HEK293 (cell line): ENCODE data around the gene RSPRY1.

Experiments
- CTCF ChIA-PET: fragments of 350-600 bp; formaldehyde crosslinking; extraction: SDS; loops from one replicate; lab custom pipeline; 2021; ENCODE audit warnings: antibody characterized with exemption; lab: Yijun Ruan, JAX
- POLR2A ChIA-PET: fragments of 300-600 bp; formaldehyde crosslinking; extraction: SDS; loops from one replicate; lab custom pipeline; 2020; ENCODE audit warnings: antibody characterized with exemption, inconsistent platforms; lab: Yijun Ruan, JAX
- H3K27ac ChIP-seq: fragments of 200-500 bp; sonication (Bioruptor generic); 2 replicates; pipeline ENCODE4 v1.5.1; 2014; ENCODE audit warnings: low read depth, low read length, control low read depth, inconsistent platforms; ENCODE audit errors: extremely low read depth
- H3K36me3 ChIP-seq, 2 experiments: fragments of 200-500 bp in 1 of 2; sonication (Bioruptor generic) in 1 of 2; 1 replicate in 1 of 2; 2 replicates in 1 of 2; pipeline ENCODE4 v1.5.1; 2014 to 2017; ENCODE audit warnings: inconsistent platforms in 2 of 2, low read length in 2 of 2; ENCODE audit not compliant: control insufficient read depth in 2 of 2, insufficient read depth in 1 of 2
- H3K4me1 ChIP-seq: fragments of 200-500 bp; sonication (Bioruptor generic); 2 replicates; pipeline ENCODE4 v1.5.1; 2014; ENCODE audit warnings: mild to moderate bottlenecking, low read length, inconsistent platforms; ENCODE audit not compliant: control insufficient read depth, insufficient read depth
- H3K4me3 ChIP-seq: 2 replicates; pipeline ENCODE4 v1.5.1; 2011; ENCODE audit warnings: low read depth, mild to moderate bottlenecking, control low read depth, low read length, moderate library complexity
- H3K9me3 ChIP-seq: fragments of 200-500 bp; sonication (Bioruptor generic); 2 replicates; pipeline ENCODE4 v1.5.1; 2014; ENCODE audit warnings: low read depth, low read length, inconsistent platforms; ENCODE audit not compliant: control insufficient read depth, insufficient read depth
- BCL6B ChIP-seq: fragments of 450-650 bp; formaldehyde crosslinking; IDR thresholded peaks from 2 replicates; pipeline ENCODE4 v1.5.1; 2017; ENCODE audit warnings: missing biosample characterization, missing genetic modification characterization
- EGR2 ChIP-seq: fragments of 450-650 bp; formaldehyde crosslinking; IDR thresholded peaks from 2 replicates; pipeline ENCODE4 v1.5.1; 2016; ENCODE audit warnings: low read depth, missing biosample characterization, missing genetic modification characterization
- KLF10 ChIP-seq: fragments of 450-650 bp; IDR thresholded peaks from 2 replicates; pipeline ENCODE4 v1.5.1; 2018; ENCODE audit warnings: missing biosample characterization, mild to moderate bottlenecking, missing genetic modification characterization
- KLF7 ChIP-seq: fragments of 450-650 bp; formaldehyde crosslinking; IDR thresholded peaks from 2 replicates; pipeline ENCODE4 v1.5.1; 2016; ENCODE audit warnings: missing biosample characterization, missing genetic modification characterization, borderline replicate concordance
- PRDM2 ChIP-seq: fragments of 450-650 bp; formaldehyde crosslinking; IDR thresholded peaks from 2 replicates; pipeline ENCODE4 v1.5.1; 2016; ENCODE audit warnings: missing biosample characterization, missing genetic modification characterization, borderline replicate concordance
- SCRT2 ChIP-seq: fragments of 450-650 bp; formaldehyde crosslinking; IDR thresholded peaks from 2 replicates; pipeline ENCODE4 v1.5.1; 2016; ENCODE audit warnings: missing biosample characterization, missing genetic modification characterization
- SP2 ChIP-seq: fragments of 450-650 bp; formaldehyde crosslinking; IDR thresholded peaks from 2 replicates; pipeline ENCODE4 v1.5.1; 2016; ENCODE audit warnings: missing biosample characterization, missing genetic modification characterization
- ZBTB17 ChIP-seq: fragments of 450-650 bp; formaldehyde crosslinking; IDR thresholded peaks from 2 replicates; pipeline ENCODE4 v1.5.1; 2016; ENCODE audit warnings: missing biosample characterization, missing genetic modification characterization
- ZBTB8A ChIP-seq: fragments of 450-650 bp; formaldehyde crosslinking; IDR thresholded peaks from 2 replicates; pipeline ENCODE4 v1.5.1; 2016; ENCODE audit warnings: missing biosample characterization, missing genetic modification characterization
- ZNF223 ChIP-seq: fragments of 450-650 bp; formaldehyde crosslinking; IDR thresholded peaks from 2 replicates; pipeline ENCODE4 v1.5.1; 2016; ENCODE audit warnings: missing biosample characterization, missing genetic modification characterization
- ZNF24 ChIP-seq: fragments of 450-650 bp; formaldehyde crosslinking; IDR thresholded peaks from 2 replicates; pipeline ENCODE4 v1.5.1; 2016; ENCODE audit warnings: missing biosample characterization, missing genetic modification characterization
- ZNF335 ChIP-seq: fragments of 450-650 bp; formaldehyde crosslinking; conservative IDR thresholded peaks from 2 replicates; pipeline ENCODE4 v1.5.1; 2016; ENCODE audit warnings: missing biosample characterization, missing genetic modification characterization
- ZNF354C ChIP-seq: fragments of 450-650 bp; formaldehyde crosslinking; IDR thresholded peaks from 2 replicates; pipeline ENCODE4 v1.5.1; 2016; ENCODE audit warnings: missing biosample characterization, missing genetic modification characterization, low read depth, borderline replicate concordance
- ZNF366 ChIP-seq: fragments of 450-650 bp; formaldehyde crosslinking; conservative IDR thresholded peaks from 2 replicates; pipeline ENCODE4 v1.5.1; 2016; ENCODE audit warnings: missing biosample characterization, missing genetic modification characterization
- ZNF391 ChIP-seq: fragments of 450-650 bp; formaldehyde crosslinking; IDR thresholded peaks from 2 replicates; pipeline ENCODE4 v1.5.1; 2016; ENCODE audit warnings: low read depth, missing biosample characterization, missing genetic modification characterization, borderline replicate concordance
- ZNF521 ChIP-seq: fragments of 450-650 bp; formaldehyde crosslinking; IDR thresholded peaks from 2 replicates; pipeline ENCODE4 v1.5.1; 2017; ENCODE audit warnings: missing biosample characterization, mild to moderate bottlenecking, missing genetic modification characterization
- ZNF555 ChIP-seq: fragments of 450-650 bp; formaldehyde crosslinking; conservative IDR thresholded peaks from 2 replicates; pipeline ENCODE4 v1.5.1; 2017; ENCODE audit warnings: missing biosample characterization, mild to moderate bottlenecking, missing genetic modification characterization, inconsistent platforms
- ZNF610 ChIP-seq: fragments of 450-650 bp; formaldehyde crosslinking; IDR thresholded peaks from 2 replicates; pipeline ENCODE4 v1.5.1; 2016; ENCODE audit warnings: missing biosample characterization, missing genetic modification characterization, borderline replicate concordance
- ZNF677 ChIP-seq: fragments of 450-650 bp; IDR thresholded peaks from 2 replicates; pipeline ENCODE4 v1.5.0; 2018; ENCODE audit warnings: missing biosample characterization, mild to moderate bottlenecking, missing genetic modification characterization, moderate library complexity
- ZNF692 ChIP-seq: fragments of 450-650 bp; formaldehyde crosslinking; IDR thresholded peaks from 2 replicates; pipeline ENCODE4 v1.5.1; 2016; ENCODE audit warnings: missing biosample characterization, missing genetic modification characterization
- ZSCAN4 ChIP-seq: fragments of 450-650 bp; formaldehyde crosslinking; IDR thresholded peaks from 2 replicates; pipeline ENCODE4 v1.5.1; 2017; ENCODE audit warnings: missing biosample characterization, missing genetic modification characterization
- TF ChIP-seq, protein P1 (sequence below): fragments of 450-650 bp; formaldehyde crosslinking; IDR thresholded peaks from 2 replicates; pipeline ENCODE4 v1.5.1; 2016; ENCODE audit warnings: missing biosample characterization, missing genetic modification characterization

Gene RSPRY1

DNA sequence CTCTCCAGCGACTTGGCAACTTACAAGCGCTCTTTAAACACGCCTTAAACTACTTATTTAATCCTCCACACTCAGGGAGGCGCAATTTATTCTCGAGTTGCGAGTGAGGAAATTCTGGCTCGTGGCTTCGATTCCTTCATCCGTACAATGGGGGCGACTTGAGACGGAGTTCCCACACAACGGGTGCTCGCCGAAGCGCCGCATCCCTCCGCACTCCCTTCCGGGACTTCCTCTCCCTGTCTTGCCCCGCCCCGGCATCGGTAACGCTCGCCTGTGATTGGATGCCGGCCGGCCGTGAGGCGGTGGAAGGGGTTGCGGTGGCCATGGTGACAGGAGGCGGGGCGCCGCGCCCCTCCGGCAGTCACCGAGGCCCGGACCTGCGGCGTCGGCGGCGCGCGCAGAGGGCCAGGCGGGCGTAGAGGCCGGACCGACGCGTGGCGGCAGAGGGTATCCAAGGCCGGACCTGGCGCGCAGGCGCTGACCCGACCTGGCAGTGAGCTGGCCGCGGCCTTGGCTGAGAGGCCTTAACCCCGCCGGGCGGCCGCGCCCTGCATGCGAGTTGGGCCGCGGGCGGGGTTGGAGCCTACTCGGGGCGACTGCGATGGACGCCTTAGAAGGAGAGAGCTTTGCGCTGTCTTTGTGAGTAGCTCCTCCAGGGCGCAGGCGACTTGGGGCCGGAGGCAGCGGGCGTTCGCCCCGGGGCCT lies 58.8 kb downstream of the RSPRY1 start, which contains the start of gene ARL2BP (continued):
- TF ChIP-seq ZNF610 (no peak), ZNF24 (tag by site-specific recombination) (peak; percentile 62; the same call in 1 of the 2 replicates), EGR2 (tag by site-specific recombination) (no peak), ZBTB8A (tag by site-specific recombination) (peak; percentile 66), KLF10 (tag by site-specific recombination) (peak; percentile 85), SP2 (tag by site-specific recombination) (peak; percentile 88), SCRT2 (tag by site-specific recombination) (peak; percentile 72; the same call in 1 of the 2 replicates)
- TF ChIP-seq, all 188 proteins: peak for 44

- POLR2A ChIA-PET = interaction anchor here (0.7 to 2.7 kb wide), 11 partner anchors 9 to 153 kb away, joined by 3 to 12 read pairs (median 4); partner anchors contain the start of genes CPNE2, PLLP, PSME3IP1 and RSPRY1
- H3K36me3 ChIP-seq = peaks cover 24 to 40% of the 10 kb centered on the region in 2 experiments
- CTCF ChIA-PET = interaction anchor here (0.6 to 1.7 kb wide), 4 partner anchors 11 to 190 kb away, joined by 3 to 6 read pairs (median 4); no protein-coding TSS in a partner anchor
- H3K9me3 ChIP-seq = no peaks in the 10 kb centered on the region
- H3K27ac ChIP-seq = peak overlapping the region; percentile 78
- 0 out of 2 replicates have a peak, but pooled peaks cover 2% of the 10 kb centered on the region for H3K4me1 ChIP-seq
- peak overlapping the region; percentile 64 for H3K4me3 ChIP-seq
- TF ChIP-seq ZNF391 (no peak), ZBTB8A (tag by site-specific recombination) (peak; percentile 29), ZNF521 (tag by site-specific recombination) (no peak), PRDM2 (tag by site-specific recombination) (no peak), ZNF223 (tag by site-specific recombination) (no peak), ZSCAN4 (tag by site-specific recombination) (no peak), ZNF354C (no peak), ZBTB17 (tag by site-specific recombination) (peak; percentile 69), KLF7 (tag by site-specific recombination) (0 out of 2 replicates have a peak, but pooled peaks have one; percentile 1), BCL6B (no peak), ZNF677 (tag by site-specific recombination) (no peak), ZNF366 (no peak), EGR2 (tag by site-specific recombination) (no peak), ZNF692 (tag by site-specific recombination) (no peak), ZNF555 (no peak), ZNF335 (tag by site-specific recombination) (peak; percentile 68)
- TF ChIP-seq, protein P1, sequence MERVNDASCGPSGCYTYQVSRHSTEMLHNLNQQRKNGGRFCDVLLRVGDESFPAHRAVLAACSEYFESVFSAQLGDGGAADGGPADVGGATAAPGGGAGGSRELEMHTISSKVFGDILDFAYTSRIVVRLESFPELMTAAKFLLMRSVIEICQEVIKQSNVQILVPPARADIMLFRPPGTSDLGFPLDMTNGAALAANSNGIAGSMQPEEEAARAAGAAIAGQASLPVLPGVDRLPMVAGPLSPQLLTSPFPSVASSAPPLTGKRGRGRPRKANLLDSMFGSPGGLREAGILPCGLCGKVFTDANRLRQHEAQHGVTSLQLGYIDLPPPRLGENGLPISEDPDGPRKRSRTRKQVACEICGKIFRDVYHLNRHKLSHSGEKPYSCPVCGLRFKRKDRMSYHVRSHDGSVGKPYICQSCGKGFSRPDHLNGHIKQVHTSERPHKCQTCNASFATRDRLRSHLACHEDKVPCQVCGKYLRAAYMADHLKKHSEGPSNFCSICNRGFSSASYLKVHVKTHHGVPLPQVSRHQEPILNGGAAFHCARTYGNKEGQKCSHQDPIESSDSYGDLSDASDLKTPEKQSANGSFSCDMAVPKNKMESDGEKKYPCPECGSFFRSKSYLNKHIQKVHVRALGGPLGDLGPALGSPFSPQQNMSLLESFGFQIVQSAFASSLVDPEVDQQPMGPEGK (tag by site-specific recombination) = peak; percentile 72; the same call in 1 of the 2 replicates
These were observed 59.5 kb downstream of the RSPRY1 start for GRCh38 chr16:57245472-57246113.
